GM19238 (cell line): ENCODE data around the gene RPL7L1.
A peak's percentile ranks its signal among the peaks of the same experiment; 100 is the strongest.

Source experiments
- DNase-seq: peaks from one replicate; pipeline ENCODE4 v3.0.0; 2011; ENCODE audit warnings: low spot score; ENCODE audit not compliant: insufficient read length

Gene RPL7L1

DNA sequence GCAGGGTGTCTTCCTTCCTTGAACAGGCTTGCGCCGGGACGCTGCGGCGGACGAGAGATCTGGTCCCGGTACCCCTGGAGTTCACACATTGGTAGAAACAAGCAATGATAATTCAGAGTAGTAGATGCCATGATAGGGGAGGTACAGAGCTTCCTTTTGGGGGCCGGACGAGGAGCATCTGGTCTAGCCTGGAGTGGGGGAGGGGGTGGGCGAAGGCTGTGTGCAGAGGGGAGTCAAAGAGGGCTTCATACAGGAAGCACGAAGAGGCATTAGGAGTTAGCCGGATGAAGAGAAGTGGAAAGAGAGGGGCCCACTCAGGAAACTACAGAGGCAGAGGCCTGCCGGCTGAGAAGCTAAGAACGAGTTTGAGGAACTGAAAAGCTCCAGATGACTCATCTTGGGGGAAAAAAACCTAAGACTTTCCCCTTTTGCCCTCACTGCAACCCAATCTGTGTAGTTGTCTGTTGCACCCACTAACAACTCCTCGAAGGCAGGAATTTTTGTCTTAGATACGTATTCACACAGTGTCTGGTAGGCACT, 50.5 kb downstream of the RPL7L1 start:
- peak; percentile 67 for DNase-seq

GRCh38 chr6:42932412-42932811, 53.0 kb downstream of the RPL7L1 start:
- no peak for DNase-seq

- no peak for DNase-seq
Observed at GRCh38 chr6:42933205-42933604, 53.8 kb downstream of the RPL7L1 start.

DNA sequence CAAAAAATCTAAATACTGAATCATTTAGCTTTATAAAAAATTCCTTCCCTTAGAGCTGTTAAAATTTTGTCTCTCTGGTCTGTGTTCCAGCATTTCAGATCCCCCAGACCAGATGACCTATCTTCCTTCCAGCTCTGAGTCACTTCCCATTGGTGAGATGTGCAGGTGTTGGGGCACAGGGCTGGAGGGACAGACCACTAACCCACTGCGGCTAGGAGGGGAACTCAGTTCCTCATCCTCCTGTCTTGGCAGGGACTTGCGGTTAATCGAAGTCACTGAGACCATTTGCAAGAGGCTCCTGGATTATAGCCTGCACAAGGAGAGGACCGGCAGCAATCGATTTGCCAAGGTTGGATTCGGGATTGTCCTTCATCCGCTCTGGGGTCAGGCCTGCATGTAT, 55.9 kb downstream of the RPL7L1 start:
- DNase-seq: no peak

DNA sequence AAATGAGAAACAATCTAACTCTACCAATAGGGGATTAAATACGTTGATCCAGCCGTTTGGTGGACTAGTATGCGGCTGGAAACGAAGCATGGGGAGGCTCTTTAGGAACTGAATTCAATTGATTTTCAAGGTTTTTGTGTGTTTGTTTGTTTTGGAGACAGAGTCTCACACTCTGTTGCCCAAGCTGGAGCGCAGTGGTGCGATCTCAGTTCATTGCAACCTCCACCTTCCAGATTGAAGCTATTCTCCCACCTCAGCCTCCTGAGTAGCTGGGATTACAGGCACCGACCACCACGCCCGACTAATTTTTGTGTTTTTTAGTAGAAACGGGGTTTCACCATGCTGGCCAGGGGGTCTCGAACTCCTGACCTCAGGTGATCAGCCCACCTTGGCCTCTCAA, 57.0 kb downstream of the RPL7L1 start:
- DNase-seq: no peak

- DNase-seq: no peak
Observed at GRCh38 chr6:42937548-42938427, 58.4 kb downstream of the RPL7L1 start.

DNA sequence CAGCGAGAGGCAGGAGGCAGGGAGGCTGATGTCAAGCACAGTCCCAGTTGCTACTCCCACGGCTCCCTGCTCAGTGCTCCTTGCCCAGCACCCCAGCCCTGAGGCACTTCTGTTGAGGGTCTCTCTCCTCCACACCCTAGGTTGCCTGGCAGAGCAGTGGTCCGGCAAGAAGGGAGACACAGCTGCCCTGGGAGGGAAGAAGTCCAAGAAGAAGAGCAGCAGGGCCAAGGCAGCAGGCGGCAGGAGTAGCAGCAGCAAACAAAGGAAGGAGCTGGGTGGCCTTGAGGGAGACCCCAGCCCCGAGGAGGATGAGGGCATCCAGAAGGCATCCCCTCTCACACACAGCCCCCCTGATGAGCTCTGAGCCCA, 59.0 kb downstream of the RPL7L1 start:
- DNase-seq: no peak

DNA sequence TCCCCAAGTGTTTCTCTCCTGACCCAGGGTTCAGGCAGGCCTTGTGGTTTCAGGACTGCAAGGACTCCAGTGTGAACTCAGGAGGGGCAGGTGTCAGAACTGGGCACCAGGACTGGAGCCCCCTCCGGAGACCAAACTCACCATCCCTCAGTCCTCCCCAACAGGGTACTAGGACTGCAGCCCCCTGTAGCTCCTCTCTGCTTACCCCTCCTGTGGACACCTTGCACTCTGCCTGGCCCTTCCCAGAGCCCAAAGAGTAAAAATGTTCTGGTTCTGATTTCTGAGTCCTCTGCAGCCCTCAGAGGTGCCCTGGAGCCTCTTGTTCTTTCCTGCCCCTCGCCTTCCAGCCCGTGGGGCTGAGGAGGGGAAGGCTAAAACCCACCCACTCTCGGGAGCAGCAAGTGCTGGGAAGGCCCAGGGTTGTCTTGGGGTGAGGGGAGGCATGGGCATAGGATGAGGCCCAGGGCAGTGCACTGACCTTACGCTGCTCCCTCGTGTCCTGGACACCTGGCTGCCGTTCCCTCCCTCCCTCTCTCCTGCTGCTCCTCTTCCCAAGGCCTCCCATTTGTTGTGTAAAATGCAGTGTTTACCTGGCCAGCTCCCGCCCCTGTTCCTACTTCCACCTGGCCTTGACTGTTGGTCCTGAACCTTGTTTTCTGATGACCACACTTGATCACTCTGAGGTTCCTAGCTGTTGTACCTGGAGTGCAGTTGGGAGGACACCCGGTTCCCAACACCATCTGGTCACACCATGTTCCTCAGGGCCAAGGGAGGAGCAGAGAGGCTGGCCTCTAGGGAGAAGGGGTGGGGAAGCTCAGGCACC, 59.8 kb downstream of the RPL7L1 start:
- no peak for DNase-seq
